HG03097 (cell line): Measurements from ENCODE around the gene ATG2A.

ENCODE experiments used
- ATAC-seq: cut with Tn5 transposase; IDR thresholded peaks from one replicate; pipeline ENCODE4 v1.9.1; 2021; ENCODE audit not compliant: unreplicated experiment, low FRiP score

Gene ATG2A

GRCh38 chr11:64872790-64873488 lies 44.1 kb downstream of the ATG2A start:
- ATAC-seq, result no peak

- no peak for ATAC-seq
Measured at GRCh38 chr11:64871492-64871891, 45.5 kb downstream of the ATG2A start.

GRCh38 chr11:64870893-64871466 lies 46.0 kb downstream of the ATG2A start:
- no peak for ATAC-seq

- ATAC-seq, result no peak
Measured at GRCh38 chr11:64870176-64870892, 46.7 kb downstream of the ATG2A start.

GRCh38 chr11:64869571-64870175 lies 47.3 kb downstream of the ATG2A start:
- no peak for ATAC-seq

GRCh38 chr11:64868904-64869570 lies 48.0 kb downstream of the ATG2A start:
- ATAC-seq, result no peak

- no peak for ATAC-seq
Measured at GRCh38 chr11:64867748-64868462, 49.1 kb downstream of the ATG2A start.

GRCh38 chr11:64866173-64866491 lies 50.9 kb downstream of the ATG2A start:
- no peak for ATAC-seq

GRCh38 chr11:64865286-64866172 lies 51.5 kb downstream of the ATG2A start:
- no peak for ATAC-seq

GRCh38 chr11:64864473-64865285 lies 52.3 kb downstream of the ATG2A start:
- ATAC-seq, result no peak

GRCh38 chr11:64864135-64864472 lies 52.9 kb downstream of the ATG2A start:
- ATAC-seq, result no peak

- no peak for ATAC-seq
Measured at GRCh38 chr11:64863391-64864060, 53.5 kb downstream of the ATG2A start.

- ATAC-seq, result no peak
Measured at GRCh38 chr11:64862987-64863390, 54.0 kb downstream of the ATG2A start.

- no peak for ATAC-seq
Measured at GRCh38 chr11:64861227-64861975, 55.6 kb downstream of the ATG2A start.

- peak; percentile 71 for ATAC-seq
Measured at GRCh38 chr11:64859542-64860414, 57.2 kb downstream of the ATG2A start.

GRCh38 chr11:64858467-64859263 lies 58.3 kb downstream of the ATG2A start:
- ATAC-seq, result peak; percentile 22
